NT2/D1 (cell line): ENCODE data around the gene RGS17.

ENCODE experiments used
- SUZ12 ChIP-seq: IDR thresholded peaks from 2 replicates; pipeline ENCODE4 v1.6.1; 2011; ENCODE audit not compliant: insufficient read length, insufficient read depth; ENCODE audit errors: extremely low read depth
- YY1 ChIP-seq: IDR thresholded peaks from 2 replicates; pipeline ENCODE4 v1.6.1; 2011; ENCODE audit not compliant: insufficient read length, insufficient read depth

- TF ChIP-seq YY1 (no peak), SUZ12 (no peak)
Observed at GRCh38 chr6:153081914-153082313, 49.2 kb downstream of the RGS17 start.
